ENCODE measurements around the gene SMCO1. TPM values are rescaled to one million over a fixed set of nuclear protein-coding genes. Genes with fewer than 3 reads are reported as not detected.
"Not testable (repeated sequence)": the region's sequence is repeated elsewhere in the genome, so short reads cannot be mapped to it uniquely, and the experiment has no call there.

SMCO1 gene
- total RNA-seq, 1 donor from 2014 or later, result not detected

GRCh38 chr3:196555295-196555694 lies 40.1 kb upstream of the SMCO1 start:
- no peak for DNase-seq (ENCODE audit: low spot score)
- H3K9me3 Mint-ChIP-seq (ENCODE audit: unreplicated experiment), result peaks cover 2% of the 10 kb centered on the region
- no peak for TF ChIP-seq CTCF (IDR thresholded peaks at IDR 0.05; ENCODE audit: unreplicated experiment)
- H3K36me3 Mint-ChIP-seq (ENCODE audit: low read depth, unreplicated experiment), result peaks cover 14% of the 10 kb centered on the region
- no peak overlapping the region for H3K4me3 Mint-ChIP-seq (ENCODE audit: unreplicated experiment)
- H3K27me3 Mint-ChIP-seq (ENCODE audit: unreplicated experiment), result no peaks in the 10 kb centered on the region
- H3K4me1 Mint-ChIP-seq (ENCODE audit: unreplicated experiment), result peaks cover 7% of the 10 kb centered on the region
- H3K27ac Mint-ChIP-seq (ENCODE audit: unreplicated experiment), result no peak overlapping the region

- no peak for TF ChIP-seq CTCF (IDR thresholded peaks at IDR 0.05; ENCODE audit: unreplicated experiment)
- peaks cover 8% of the 10 kb centered on the region for H3K9me3 Mint-ChIP-seq (ENCODE audit: unreplicated experiment)
- H3K4me1 Mint-ChIP-seq (ENCODE audit: unreplicated experiment), result peaks cover 7% of the 10 kb centered on the region
- peaks cover 20% of the 10 kb centered on the region for H3K36me3 Mint-ChIP-seq (ENCODE audit: low read depth, unreplicated experiment)
- no peak overlapping the region for H3K27ac Mint-ChIP-seq (ENCODE audit: unreplicated experiment)
- DNase-seq (ENCODE audit: low spot score), result no peak
- H3K27me3 Mint-ChIP-seq (ENCODE audit: unreplicated experiment), result no peaks in the 10 kb centered on the region
- no peak overlapping the region for H3K4me3 Mint-ChIP-seq (ENCODE audit: unreplicated experiment)
Observed at GRCh38 chr3:196554205-196554604, 39.1 kb upstream of the SMCO1 start.

- Mint-ChIP-seq H3K9me3 (ENCODE audit: unreplicated experiment) (peaks cover 8% of the 10 kb centered on the region), H3K27ac (ENCODE audit: unreplicated experiment) (no peak overlapping the region), H3K27me3 (ENCODE audit: unreplicated experiment) (no peaks in the 10 kb centered on the region), H3K4me3 (ENCODE audit: unreplicated experiment) (no peak overlapping the region), H3K4me1 (ENCODE audit: unreplicated experiment) (peaks cover 7% of the 10 kb centered on the region), H3K36me3 (ENCODE audit: low read depth, unreplicated experiment) (peaks cover 18% of the 10 kb centered on the region)
- TF ChIP-seq CTCF (IDR thresholded peaks at IDR 0.05; ENCODE audit: unreplicated experiment), result no peak
- DNase-seq (ENCODE audit: low spot score), result no peak
Observed at GRCh38 chr3:196553551-196553950, 38.4 kb upstream of the SMCO1 start.

GRCh38 chr3:196552253-196552652 lies 37.1 kb upstream of the SMCO1 start:
- H3K4me3 Mint-ChIP-seq (ENCODE audit: unreplicated experiment), result no peak overlapping the region
- peaks cover 7% of the 10 kb centered on the region for H3K4me1 Mint-ChIP-seq (ENCODE audit: unreplicated experiment)
- no peaks in the 10 kb centered on the region for H3K27me3 Mint-ChIP-seq (ENCODE audit: unreplicated experiment)
- H3K9me3 Mint-ChIP-seq (ENCODE audit: unreplicated experiment), result peaks cover 17% of the 10 kb centered on the region
- H3K27ac Mint-ChIP-seq (ENCODE audit: unreplicated experiment), result no peak overlapping the region
- no peak for DNase-seq (ENCODE audit: low spot score)
- H3K36me3 Mint-ChIP-seq (ENCODE audit: low read depth, unreplicated experiment), result peaks cover 23% of the 10 kb centered on the region
- TF ChIP-seq CTCF (IDR thresholded peaks at IDR 0.05; ENCODE audit: unreplicated experiment), result no peak

- H3K4me1 Mint-ChIP-seq (ENCODE audit: unreplicated experiment); DNase-seq (ENCODE audit: low spot score); H3K27me3 Mint-ChIP-seq (ENCODE audit: unreplicated experiment); H3K27ac Mint-ChIP-seq (ENCODE audit: unreplicated experiment): not testable (repeated sequence)
- peaks cover 18% of the 10 kb centered on the region for H3K9me3 Mint-ChIP-seq (ENCODE audit: unreplicated experiment)
- peak overlapping the region; percentile 69 for H3K4me3 Mint-ChIP-seq (ENCODE audit: unreplicated experiment)
- peaks cover 23% of the 10 kb centered on the region for H3K36me3 Mint-ChIP-seq (ENCODE audit: low read depth, unreplicated experiment)
Observed at GRCh38 chr3:196550172-196550571, 35.0 kb upstream of the SMCO1 start.

- not testable (repeated sequence) for DNase-seq (ENCODE audit: low spot score); H3K27ac Mint-ChIP-seq (ENCODE audit: unreplicated experiment); H3K4me3 Mint-ChIP-seq (ENCODE audit: unreplicated experiment); H3K27me3 Mint-ChIP-seq (ENCODE audit: unreplicated experiment); H3K4me1 Mint-ChIP-seq (ENCODE audit: unreplicated experiment)
- Mint-ChIP-seq H3K36me3 (ENCODE audit: low read depth, unreplicated experiment) (peaks cover 21% of the 10 kb centered on the region), H3K9me3 (ENCODE audit: unreplicated experiment) (peaks cover 18% of the 10 kb centered on the region)
Observed at GRCh38 chr3:196549312-196549711, 34.2 kb upstream of the SMCO1 start.

All from endothelial cell (in vitro differentiated cells).